ENCODE data around the gene MALL.
"Not testable (repeated sequence)": the region's sequence is repeated elsewhere in the genome, so short reads cannot be mapped to it uniquely, and the experiment has no call there.

The MALL gene

GRCh38 chr2:110058034-110058433, 57.6 kb downstream of the MALL start:
- not testable (repeated sequence) for DNase-seq (ENCODE audit: low read depth in 2 of 2); H3K4me3 ChIP-seq (replicated peaks in 1 of 2; ENCODE audit: low read depth in 2 of 2, low read length in 2 of 2)

GRCh38 chr2:110055819-110056408, 59.7 kb downstream of the MALL start:
- not testable (repeated sequence) for DNase-seq (ENCODE audit: low read depth in 2 of 2); H3K4me3 ChIP-seq (replicated peaks in 1 of 2; ENCODE audit: low read depth in 2 of 2, low read length in 2 of 2)

GRCh38 chr2:110054521-110055407, 60.9 kb downstream of the MALL start:
- DNase-seq (ENCODE audit: low read depth in 2 of 2), result peak; percentile 63 to 85

GRCh38 chr2:110053688-110054087, 61.9 kb downstream of the MALL start:
- not testable (repeated sequence) for H3K4me3 ChIP-seq (replicated peaks in 1 of 2; ENCODE audit: low read depth in 2 of 2, low read length in 2 of 2); DNase-seq (ENCODE audit: low read depth in 2 of 2)

More at GRCh38 chr2:110054521-110055407, 60.9 kb downstream of the MALL start:
- not testable (repeated sequence) for H3K4me3 ChIP-seq (replicated peaks in 1 of 2; ENCODE audit: low read depth in 2 of 2, low read length in 2 of 2)

- H3K4me3 ChIP-seq (replicated peaks in 1 of 2; ENCODE audit: low read depth in 2 of 2, low read length in 2 of 2); DNase-seq (ENCODE audit: low read depth in 2 of 2): not testable (repeated sequence)
These were observed 63.5 kb downstream of the MALL start for GRCh38 chr2:110052166-110052565.

- H3K4me3 ChIP-seq (replicated peaks in 1 of 2; ENCODE audit: low read depth in 2 of 2, low read length in 2 of 2); DNase-seq (ENCODE audit: low read depth in 2 of 2): not testable (repeated sequence)
These were observed 65.4 kb downstream of the MALL start for GRCh38 chr2:110050222-110050621.

GRCh38 chr2:110049769-110050168, 65.9 kb downstream of the MALL start:
- DNase-seq (ENCODE audit: low read depth in 2 of 2), result not testable (repeated sequence)

GRCh38 chr2:110048255-110049197, 67.1 kb downstream of the MALL start:
- H3K4me3 ChIP-seq (replicated peaks in 1 of 2; ENCODE audit: low read depth in 2 of 2, low read length in 2 of 2); DNase-seq (ENCODE audit: low read depth in 2 of 2): not testable (repeated sequence)

More at GRCh38 chr2:110049769-110050168, 65.9 kb downstream of the MALL start:
- not testable (repeated sequence) for H3K4me3 ChIP-seq (replicated peaks in 1 of 2; ENCODE audit: low read depth in 2 of 2, low read length in 2 of 2)

- not testable (repeated sequence) for H3K4me3 ChIP-seq (replicated peaks in 1 of 2; ENCODE audit: low read depth in 2 of 2, low read length in 2 of 2); DNase-seq (ENCODE audit: low read depth in 2 of 2)
These were observed 68.4 kb downstream of the MALL start for GRCh38 chr2:110047225-110047624.

GRCh38 chr2:110041941-110042660, 73.5 kb downstream of the MALL start:
- H3K4me3 ChIP-seq (replicated peaks in 1 of 2; ENCODE audit: low read depth in 2 of 2, low read length in 2 of 2); DNase-seq (ENCODE audit: low read depth in 2 of 2): not testable (repeated sequence)

- not testable (repeated sequence) for H3K4me3 ChIP-seq (replicated peaks in 1 of 2; ENCODE audit: low read depth in 2 of 2, low read length in 2 of 2); DNase-seq (ENCODE audit: low read depth in 2 of 2)
These were observed 78.3 kb downstream of the MALL start for GRCh38 chr2:110037336-110037735.

- not testable (repeated sequence) for H3K4me3 ChIP-seq (replicated peaks in 1 of 2; ENCODE audit: low read depth in 2 of 2, low read length in 2 of 2); DNase-seq (ENCODE audit: low read depth in 2 of 2)
These were observed 80.2 kb downstream of the MALL start for GRCh38 chr2:110035384-110035783.

GRCh38 chr2:110034935-110035334, 80.7 kb downstream of the MALL start:
- not testable (repeated sequence) for DNase-seq (ENCODE audit: low read depth in 2 of 2); H3K4me3 ChIP-seq (replicated peaks in 1 of 2; ENCODE audit: low read depth in 2 of 2, low read length in 2 of 2)

All from cardiac fibroblast (primary cell).